Measurements from ENCODE around the gene CDH4.

CDH4 gene

GRCh38 chr20:61753316-61753942 is 501.4 kb downstream of the CDH4 start:
- no peak for DNase-seq (ENCODE audit: low spot score)
- peak overlapping the region; percentile 23 for H3K27ac ChIP-seq (replicated peaks; ENCODE audit: low read length)

GRCh38 chr20:61753987-61754956 is 502.2 kb downstream of the CDH4 start:
- H4K91ac ChIP-seq (ENCODE audit: low read depth, low read length, poor library complexity) = peak overlapping the region; percentile 49
- H2AFZ ChIP-seq (ENCODE audit: low read length) = no peak overlapping the region
- H3K27me3 ChIP-seq (ENCODE audit: control insufficient read depth in 3 of 3, insufficient read depth in 3 of 3, low read depth in 1 of 3, low read length in 3 of 3) = peaks cover 0 to 3% (median 0%) of the 10 kb centered on the region in 3 experiments
- no peak for DNase-seq (ENCODE audit: low spot score)
- H2AK5ac ChIP-seq (ENCODE audit: low read depth, low read length) = no peak overlapping the region
- H2BK120ac ChIP-seq (ENCODE audit: low read depth, low read length) = no peak overlapping the region
- no peak overlapping the region for H2BK12ac ChIP-seq (ENCODE audit: low read length)
- H3K18ac ChIP-seq (ENCODE audit: low read length) = peak overlapping the region; percentile 60
- peak overlapping the region; percentile 49 for H3K14ac ChIP-seq (ENCODE audit: low read length)
- H2BK15ac ChIP-seq (ENCODE audit: low read length) = no peak overlapping the region
- H3K4me3 ChIP-seq (ENCODE audit: low read length in 2 of 2) = peak overlapping the region in 1 of 2 donors; percentile 66
- peaks cover 0 to 1% of the 10 kb centered on the region in 2 donors for H3K36me3 ChIP-seq (replicated peaks in 1 of 2; ENCODE audit: control insufficient read depth in 2 of 2, insufficient read depth in 2 of 2, low read length in 2 of 2)
- no peak overlapping the region for H3K9ac ChIP-seq (ENCODE audit: low read depth, low read length, poor library complexity)
- peaks cover 4 to 10% of the 10 kb centered on the region in 2 donors for H3K9me3 ChIP-seq (replicated peaks in 1 of 2; ENCODE audit: control insufficient read depth in 2 of 2, insufficient read depth in 1 of 2, low read depth in 1 of 2, low read length in 2 of 2)
- H4K8ac ChIP-seq (ENCODE audit: low read depth, low read length) = no peak overlapping the region
- no peak overlapping the region for H3K4me2 ChIP-seq (ENCODE audit: insufficient read depth, low read length, poor library complexity, severe bottlenecking)
- peaks cover 4% of the 10 kb centered on the region for H3K79me1 ChIP-seq (ENCODE audit: low read depth, low read length)
- no peak overlapping the region for H3K4ac ChIP-seq (ENCODE audit: low read length)
- WGBS, 2 donors (ENCODE audit: extremely low coverage in 2 of 2, insufficient read length in 2 of 2, insufficient replicate concordance in 1 of 2) = no CpG with 5 or more reads among the region's 23 CpGs
- peak overlapping the region; percentile 87 for H3K23ac ChIP-seq (ENCODE audit: low read depth, low read length, poor library complexity)
- no peak overlapping the region for H3K27ac ChIP-seq (replicated peaks; ENCODE audit: low read length)
- peaks cover 4 to 8% of the 10 kb centered on the region in 2 donors for H3K4me1 ChIP-seq (ENCODE audit: control insufficient read depth in 2 of 2, insufficient read depth in 1 of 2, low read depth in 1 of 2, low read length in 2 of 2)
- no peak overlapping the region for H2BK5ac ChIP-seq (ENCODE audit: low read length)

More at GRCh38 chr20:61753316-61753942, 501.4 kb downstream of the CDH4 start:
- H3K4ac ChIP-seq (ENCODE audit: low read length) = no peak overlapping the region
- H4K91ac ChIP-seq (ENCODE audit: low read depth, low read length, poor library complexity) = no peak overlapping the region
- no peak overlapping the region for H3K4me2 ChIP-seq (ENCODE audit: insufficient read depth, low read length, poor library complexity, severe bottlenecking)
- H4K8ac ChIP-seq (ENCODE audit: low read depth, low read length) = no peak overlapping the region
- no peak overlapping the region for H3K9ac ChIP-seq (ENCODE audit: low read depth, low read length, poor library complexity)
- H2AK5ac ChIP-seq (ENCODE audit: low read depth, low read length) = no peak overlapping the region
- no peak overlapping the region for H2BK5ac ChIP-seq (ENCODE audit: low read length)
- no peak overlapping the region for H2BK12ac ChIP-seq (ENCODE audit: low read length)
- H3K4me3 ChIP-seq (ENCODE audit: low read length in 2 of 2) = no peak overlapping the region
- H2BK120ac ChIP-seq (ENCODE audit: low read depth, low read length) = no peak overlapping the region
- H2AFZ ChIP-seq (ENCODE audit: low read length) = no peak overlapping the region
- peaks cover 4 to 10% of the 10 kb centered on the region in 2 donors for H3K9me3 ChIP-seq (replicated peaks in 1 of 2; ENCODE audit: control insufficient read depth in 2 of 2, insufficient read depth in 1 of 2, low read depth in 1 of 2, low read length in 2 of 2)
- H3K4me1 ChIP-seq (ENCODE audit: control insufficient read depth in 2 of 2, insufficient read depth in 1 of 2, low read depth in 1 of 2, low read length in 2 of 2) = peaks cover 4 to 8% of the 10 kb centered on the region in 2 donors
- no peak overlapping the region for H3K18ac ChIP-seq (ENCODE audit: low read length)
- WGBS, 2 donors (ENCODE audit: extremely low coverage in 2 of 2, insufficient read length in 2 of 2, insufficient replicate concordance in 1 of 2) = no CpG with 5 or more reads among the region's 12 CpGs
- H3K36me3 ChIP-seq (replicated peaks in 1 of 2; ENCODE audit: control insufficient read depth in 2 of 2, insufficient read depth in 2 of 2, low read length in 2 of 2) = peaks cover 0 to 1% of the 10 kb centered on the region in 2 donors
- H3K79me1 ChIP-seq (ENCODE audit: low read depth, low read length) = peaks cover 4% of the 10 kb centered on the region
- H3K27me3 ChIP-seq (ENCODE audit: control insufficient read depth in 3 of 3, insufficient read depth in 3 of 3, low read depth in 1 of 3, low read length in 3 of 3) = peaks cover 0 to 3% (median 0%) of the 10 kb centered on the region in 3 experiments
- no peak overlapping the region for H3K14ac ChIP-seq (ENCODE audit: low read length)
- H3K23ac ChIP-seq (ENCODE audit: low read depth, low read length, poor library complexity) = no peak overlapping the region
- no peak overlapping the region for H2BK15ac ChIP-seq (ENCODE audit: low read length)

GRCh38 chr20:61754976-61755778 is 503.1 kb downstream of the CDH4 start:
- H4K8ac ChIP-seq (ENCODE audit: low read depth, low read length) = no peak overlapping the region
- H2BK12ac ChIP-seq (ENCODE audit: low read length) = no peak overlapping the region
- no peak overlapping the region for H2BK15ac ChIP-seq (ENCODE audit: low read length)
- 100% methylated on average over 1 of the region's 12 CpGs; no CpG with 5 or more reads in 1 of the 2 donors for WGBS, 2 donors (ENCODE audit: extremely low coverage in 2 of 2, insufficient read length in 2 of 2, insufficient replicate concordance in 1 of 2)
- H2AFZ ChIP-seq (ENCODE audit: low read length) = no peak overlapping the region
- peaks cover 4% of the 10 kb centered on the region for H3K79me1 ChIP-seq (ENCODE audit: low read depth, low read length)
- H3K27me3 ChIP-seq (ENCODE audit: control insufficient read depth in 3 of 3, insufficient read depth in 3 of 3, low read depth in 1 of 3, low read length in 3 of 3) = peaks cover 0 to 3% (median 0%) of the 10 kb centered on the region in 3 experiments
- H3K9me3 ChIP-seq (replicated peaks in 1 of 2; ENCODE audit: control insufficient read depth in 2 of 2, insufficient read depth in 1 of 2, low read depth in 1 of 2, low read length in 2 of 2) = peaks cover 4 to 10% of the 10 kb centered on the region in 2 donors
- H3K4me2 ChIP-seq (ENCODE audit: insufficient read depth, low read length, poor library complexity, severe bottlenecking) = no peak overlapping the region
- peak overlapping the region; percentile 57 for H3K9ac ChIP-seq (ENCODE audit: low read depth, low read length, poor library complexity)
- H3K36me3 ChIP-seq (replicated peaks in 1 of 2; ENCODE audit: control insufficient read depth in 2 of 2, insufficient read depth in 2 of 2, low read length in 2 of 2) = peaks cover 0 to 1% of the 10 kb centered on the region in 2 donors
- no peak overlapping the region for H2BK5ac ChIP-seq (ENCODE audit: low read length)
- H3K14ac ChIP-seq (ENCODE audit: low read length) = peak overlapping the region; percentile 49
- peak overlapping the region in 1 of 2 donors; percentile 43 for H3K4me3 ChIP-seq (ENCODE audit: low read length in 2 of 2)
- H4K91ac ChIP-seq (ENCODE audit: low read depth, low read length, poor library complexity) = no peak overlapping the region
- no peak overlapping the region for H2AK5ac ChIP-seq (ENCODE audit: low read depth, low read length)
- no peak overlapping the region for H3K27ac ChIP-seq (replicated peaks; ENCODE audit: low read length)
- H3K23ac ChIP-seq (ENCODE audit: low read depth, low read length, poor library complexity) = peak overlapping the region; percentile 46
- H3K4ac ChIP-seq (ENCODE audit: low read length) = no peak overlapping the region
- no peak for DNase-seq (ENCODE audit: low spot score)
- peaks cover 4 to 8% of the 10 kb centered on the region in 2 donors for H3K4me1 ChIP-seq (ENCODE audit: control insufficient read depth in 2 of 2, insufficient read depth in 1 of 2, low read depth in 1 of 2, low read length in 2 of 2)
- peak overlapping the region; percentile 7 for H3K18ac ChIP-seq (ENCODE audit: low read length)
- H2BK120ac ChIP-seq (ENCODE audit: low read depth, low read length) = no peak overlapping the region
